Head of caudate nucleus (tissue), 42 donors: ENCODE data around the gene CAMK1D.

Experiments
- DNase-seq, 42 donors: peaks; one replicate each; pipeline versions ENCODE4 v3.0.0 to v3.0.0-alpha.2; 2020 to 2021; ENCODE audit warnings: mixed read lengths in 7 of 42
- intact Hi-C: fragments of 100-400 bp; cut with DNase I; formaldehyde crosslinking; loops from one replicate; pipeline ENCODE4 v1.15.0; 2022

The CAMK1D gene

DNA sequence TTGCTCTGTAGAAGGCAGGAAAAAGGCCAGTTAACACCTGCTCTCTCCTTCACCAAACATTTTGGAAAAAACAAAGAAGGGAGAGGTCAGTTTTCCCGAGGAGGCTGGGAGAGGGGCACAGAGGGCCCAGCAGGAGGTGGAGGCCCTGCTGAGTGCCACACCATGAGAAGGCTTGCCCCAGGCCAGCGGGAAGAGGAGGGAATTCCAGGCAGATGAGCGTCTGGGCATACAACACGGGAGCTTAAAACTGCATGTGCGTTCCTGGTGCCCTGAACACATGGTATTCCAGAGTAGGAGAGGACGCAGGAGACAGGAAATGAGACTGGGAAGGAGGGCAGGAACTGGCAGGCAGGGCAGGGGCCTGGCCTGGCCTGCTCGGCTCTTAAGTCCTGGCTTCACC, 469.7 kb downstream of the CAMK1D start:
- intact Hi-C loops = no loop called here
- no peak for DNase-seq

DNA sequence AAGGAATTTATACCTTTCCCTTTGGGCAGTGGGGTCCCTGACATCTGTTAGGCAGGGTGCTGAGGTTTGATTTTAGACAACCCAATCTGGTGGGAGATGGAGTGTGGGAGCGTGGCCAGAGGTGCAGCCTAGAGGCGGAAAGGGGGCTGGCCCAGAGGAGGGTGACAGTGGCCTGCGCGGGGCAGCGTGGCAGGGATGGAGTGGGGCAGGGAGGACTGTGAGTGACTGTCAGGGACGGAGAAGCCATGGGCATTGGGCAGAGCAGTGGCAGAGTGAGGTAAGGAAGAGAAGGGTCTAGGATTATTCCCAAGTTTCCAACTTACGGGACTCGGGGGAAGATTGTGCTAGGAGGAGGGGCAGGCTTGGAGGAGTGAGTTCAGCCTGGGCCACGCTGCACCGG, 470.3 kb downstream of the CAMK1D start:
- intact Hi-C loops = no loop called here
- no peak for DNase-seq

DNA sequence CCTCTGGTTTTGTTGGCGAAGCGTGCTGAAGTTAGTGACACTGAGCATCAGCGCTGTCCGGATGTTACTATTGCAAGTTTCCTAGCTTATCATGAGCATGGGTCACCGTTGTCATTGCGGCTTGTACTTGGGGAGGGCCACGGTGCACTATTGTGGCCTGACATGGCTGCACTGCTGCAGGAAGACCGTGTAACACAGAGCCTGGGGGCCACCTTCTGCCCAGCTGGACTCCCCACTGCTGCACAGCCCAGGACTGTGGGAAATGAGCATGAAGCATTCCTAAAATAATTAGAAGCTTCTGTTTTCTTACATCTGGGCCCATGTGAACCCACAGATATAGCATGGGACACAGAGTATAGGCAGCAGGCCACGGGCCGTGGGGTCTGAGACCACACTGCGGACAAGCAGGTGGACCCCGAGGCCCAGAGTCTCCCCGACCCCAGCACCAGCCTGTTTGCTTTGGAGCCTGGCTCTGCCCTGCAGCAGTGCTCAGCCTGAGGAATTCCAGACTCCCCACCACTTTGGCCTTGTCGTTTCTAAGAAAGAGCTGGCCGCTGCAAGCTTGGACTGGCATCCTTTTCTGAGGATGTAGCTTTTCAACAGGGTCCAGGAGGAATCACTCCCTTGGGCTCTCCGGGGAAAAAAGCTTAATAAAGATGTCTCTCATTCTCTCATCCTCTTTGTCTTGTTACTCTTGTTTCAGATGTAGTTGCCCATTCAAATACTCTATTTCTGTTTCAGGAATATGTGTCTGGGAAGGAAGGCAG, 473.0 kb downstream of the CAMK1D start:
- intact Hi-C loops = no loop called here
- DNase-seq = no peak

DNA sequence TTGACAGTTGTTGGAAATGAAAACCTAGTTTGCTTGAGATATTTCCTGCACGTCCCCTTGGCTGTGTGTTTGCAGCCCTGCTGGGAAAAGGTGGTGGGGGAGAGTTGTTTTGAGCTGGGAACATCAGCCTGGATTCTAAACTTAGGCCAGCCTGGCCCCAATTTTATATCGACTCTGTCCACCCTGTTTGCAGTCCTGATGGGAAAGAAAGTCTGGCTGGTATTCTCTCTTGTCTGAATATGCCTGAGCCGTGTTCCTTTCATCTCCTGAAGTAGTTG, 473.5 kb downstream of the CAMK1D start:
- intact Hi-C loops = no loop called here
- peak in 1 of 42 donors; percentile 16 for DNase-seq

DNA sequence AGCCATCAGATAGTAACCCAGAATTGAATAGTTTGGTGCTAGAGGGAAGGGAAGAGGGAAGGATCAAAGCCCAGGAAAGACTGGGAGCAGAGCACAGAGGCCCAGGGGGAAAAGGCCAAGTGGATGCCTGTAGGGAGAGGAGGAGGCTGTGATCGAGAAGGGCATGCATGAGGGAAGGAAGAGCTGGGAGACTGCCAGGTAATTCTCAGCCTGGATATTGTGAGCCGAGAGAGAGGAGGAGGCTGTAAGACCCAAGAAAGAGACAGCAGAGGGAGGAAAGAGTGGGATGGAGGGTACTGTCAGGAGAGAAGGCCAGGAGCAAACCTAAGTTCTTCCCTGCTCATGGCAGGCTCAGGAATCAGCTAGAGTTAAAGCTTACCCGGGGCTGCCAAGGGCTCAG, 474.0 kb downstream of the CAMK1D start:
- peak in 19 of 42 donors; percentile 14 to 72 (median 40) for DNase-seq
- intact Hi-C loops = no loop called here

DNA sequence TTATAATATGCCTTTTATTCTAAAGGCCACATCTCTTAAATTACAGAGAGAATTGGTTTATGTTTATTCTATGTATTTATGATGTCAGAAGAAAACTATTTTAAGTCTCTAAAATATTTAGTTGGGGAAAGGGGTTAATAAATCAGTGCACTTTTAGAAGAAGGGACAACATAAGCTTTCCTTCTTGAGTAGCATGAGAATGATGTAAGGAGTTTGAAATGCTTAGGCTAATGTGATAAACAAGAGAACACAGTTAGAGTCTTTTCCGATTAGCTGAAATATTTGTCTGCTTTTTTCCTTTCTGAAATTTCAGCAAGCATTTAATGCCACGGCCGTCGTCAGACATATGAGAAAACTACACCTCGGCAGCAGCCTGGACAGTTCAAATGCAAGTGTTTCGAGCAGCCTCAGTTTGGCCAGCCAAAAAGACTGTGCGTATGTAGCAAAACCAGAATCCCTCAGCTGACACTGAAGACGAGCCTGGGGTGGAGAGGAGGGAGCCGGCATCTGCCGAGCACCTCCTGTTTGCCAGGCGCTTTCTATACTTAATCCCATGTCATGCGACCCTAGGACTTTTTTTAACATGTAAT, 476.0 kb downstream of the CAMK1D start:
- intact Hi-C loops = no loop called here
- DNase-seq = no peak

DNA sequence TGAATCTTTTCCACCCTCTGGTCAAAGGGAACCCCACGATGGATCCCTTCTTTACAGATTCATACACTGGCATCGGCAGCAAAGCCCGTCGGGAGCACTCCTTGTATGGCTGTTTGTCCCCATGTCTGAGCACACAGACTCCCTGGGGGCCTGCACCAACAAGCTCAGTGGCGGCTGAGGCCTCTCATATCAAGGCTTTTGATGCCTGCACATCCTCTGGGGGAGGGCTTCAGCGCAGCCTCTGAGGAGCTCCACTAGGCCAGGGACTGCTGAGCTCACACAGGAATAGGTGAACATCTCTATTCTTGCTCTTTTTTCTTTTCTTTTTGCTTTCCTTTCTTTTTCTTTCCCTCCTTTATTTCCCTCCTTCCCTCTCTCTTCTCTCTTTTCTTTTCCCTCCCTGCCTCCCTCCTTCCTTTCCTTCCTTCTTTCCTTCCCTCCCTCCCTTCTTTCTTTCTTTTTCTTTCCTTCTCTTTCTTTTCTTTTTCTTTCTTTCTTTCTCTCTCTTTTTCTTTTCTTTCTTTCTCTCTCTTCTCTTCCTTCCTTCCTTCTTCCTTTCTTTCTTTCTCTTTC, 477.5 kb downstream of the CAMK1D start:
- no peak for DNase-seq
- intact Hi-C loops = no loop called here

DNA sequence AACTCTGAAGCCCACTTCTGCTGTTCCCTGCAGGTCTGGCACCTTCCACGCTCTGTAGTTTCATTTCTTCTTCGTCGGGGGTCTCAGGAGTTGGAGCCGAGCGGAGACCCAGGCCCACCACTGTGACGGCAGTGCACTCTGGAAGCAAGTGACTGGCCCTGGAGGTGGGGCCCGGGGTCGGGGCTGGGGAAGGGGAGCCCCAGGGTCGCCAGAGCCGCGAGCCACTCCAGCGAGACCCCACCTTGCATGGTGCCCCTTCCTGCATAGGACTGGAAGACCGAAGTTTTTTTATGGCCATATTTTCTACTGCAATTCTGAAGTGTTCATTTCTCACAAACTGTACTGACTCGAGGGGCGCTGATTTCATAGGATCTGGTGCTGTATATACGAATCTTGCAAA, 479.4 kb downstream of the CAMK1D start:
- DNase-seq = no peak
- intact Hi-C loops = no loop called here

DNA sequence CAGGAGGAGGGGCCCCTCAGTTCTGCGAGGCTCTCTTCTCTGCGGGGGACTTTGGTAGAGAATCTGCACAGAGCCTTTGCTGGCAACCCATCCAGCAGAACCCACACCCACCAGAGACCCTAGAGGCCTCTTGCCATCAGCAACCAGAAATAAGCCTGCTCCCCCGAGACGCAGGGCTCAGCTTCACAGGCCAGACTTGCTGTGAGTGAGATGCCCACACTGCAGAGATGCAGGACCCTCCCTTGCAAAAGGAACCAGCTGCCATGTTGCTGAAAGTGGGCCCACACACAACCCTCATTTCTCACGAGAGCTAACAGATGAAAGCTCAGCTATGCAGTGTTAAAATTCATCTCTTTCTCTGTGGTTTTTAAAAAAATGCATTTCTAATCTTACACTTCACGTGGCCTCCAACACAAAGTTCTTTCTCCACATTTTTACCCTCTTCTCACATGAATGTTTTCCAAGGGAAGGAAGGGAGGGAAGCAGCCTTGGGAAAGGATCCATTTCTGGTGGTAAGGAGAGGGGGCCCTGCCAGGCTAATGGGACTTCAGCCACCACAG, 480.6 kb downstream of the CAMK1D start:
- DNase-seq = no peak
- intact Hi-C loops = no loop called here

DNA sequence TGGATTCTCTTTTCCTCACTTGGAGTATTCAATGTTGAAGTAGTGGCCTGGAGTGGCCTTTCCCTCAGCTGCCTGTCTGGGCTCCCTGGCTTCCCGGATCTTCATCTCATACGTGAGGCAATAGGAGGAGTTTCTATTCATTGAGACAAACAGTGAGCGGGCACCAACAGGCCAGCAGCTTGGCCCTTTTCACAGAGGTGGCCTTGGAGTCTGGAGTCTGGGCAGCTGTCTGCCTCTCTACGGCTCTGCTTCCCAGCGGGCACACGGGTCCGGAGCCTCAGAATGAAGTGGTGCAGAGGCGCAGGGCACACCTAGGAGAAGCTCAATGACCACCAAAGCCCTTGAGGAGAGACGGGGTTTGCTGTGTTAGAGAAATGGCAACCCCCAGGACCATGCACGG, 482.7 kb downstream of the CAMK1D start:
- DNase-seq = no peak
- intact Hi-C loops = no loop called here

DNA sequence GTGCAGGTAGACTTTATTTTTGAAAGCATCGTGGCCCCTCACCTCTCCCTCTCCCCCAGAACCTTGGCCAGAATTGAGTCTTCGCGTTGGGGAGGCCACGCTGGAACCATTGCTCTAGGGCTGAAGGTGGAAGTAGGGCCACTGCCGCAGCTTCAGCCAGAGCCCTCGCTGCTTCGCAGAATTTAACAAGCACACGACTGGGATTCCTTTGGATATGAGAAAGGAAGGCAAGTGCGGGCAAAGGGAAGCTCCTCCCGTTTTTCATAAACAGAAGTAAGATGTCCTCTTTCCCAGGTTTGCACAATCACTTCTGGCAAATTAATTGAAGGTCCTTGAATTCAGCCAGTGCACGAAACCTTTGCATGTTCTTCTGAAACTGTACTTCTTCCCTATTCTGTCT, 484.1 kb downstream of the CAMK1D start:
- intact Hi-C loops = no loop called here
- no peak for DNase-seq

DNA sequence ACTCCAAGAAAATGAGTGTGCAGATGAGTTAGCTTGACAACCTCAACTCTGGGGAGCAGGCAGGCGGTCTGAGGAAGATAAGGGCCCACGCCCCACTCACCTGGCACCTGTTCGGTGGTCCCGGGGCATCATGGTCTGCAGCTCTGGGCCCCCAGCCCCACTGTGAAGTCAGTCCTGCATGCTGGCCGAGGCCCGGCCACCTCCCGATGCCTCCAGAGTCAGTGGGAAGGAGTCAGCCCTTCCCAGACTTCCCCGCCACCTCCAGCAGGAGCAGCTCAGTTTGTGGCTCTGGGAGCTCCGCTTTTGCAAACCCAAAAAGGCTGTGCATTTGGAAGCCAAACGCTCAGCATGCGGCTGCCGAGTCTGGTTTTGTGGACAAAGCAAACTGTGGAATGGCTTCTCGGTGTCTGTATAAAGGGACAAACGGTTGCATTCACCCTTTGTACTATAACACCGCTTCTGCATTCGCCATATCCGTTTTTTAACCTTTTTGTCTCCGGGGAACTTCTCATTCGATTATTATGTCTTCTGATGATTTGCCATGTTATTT, 484.8 kb downstream of the CAMK1D start:
- peak in 1 of 42 donors; percentile 22 for DNase-seq
- intact Hi-C loops = no loop called here

DNA sequence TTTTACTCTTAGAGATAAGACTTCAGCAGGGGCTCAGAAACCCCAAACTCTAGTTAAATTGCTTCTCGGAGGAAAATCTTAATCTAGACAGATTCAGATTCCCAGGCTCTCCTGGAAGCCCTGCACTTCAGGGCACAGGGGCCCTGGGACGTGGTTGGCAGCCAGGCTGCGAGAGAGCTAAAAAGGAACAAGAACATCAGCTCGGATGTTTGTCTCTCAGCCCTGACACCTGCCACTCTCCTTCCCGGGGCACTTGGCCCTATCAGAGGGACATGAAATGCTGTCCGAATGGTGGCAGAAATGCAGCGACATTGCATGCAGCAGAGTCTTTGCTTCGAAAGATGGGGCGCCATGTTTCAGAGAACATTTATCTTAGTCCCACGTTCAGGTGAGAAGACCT, 485.4 kb downstream of the CAMK1D start:
- intact Hi-C loops = no loop called here
- DNase-seq = peak in 1 of 42 donors; percentile 7

DNA sequence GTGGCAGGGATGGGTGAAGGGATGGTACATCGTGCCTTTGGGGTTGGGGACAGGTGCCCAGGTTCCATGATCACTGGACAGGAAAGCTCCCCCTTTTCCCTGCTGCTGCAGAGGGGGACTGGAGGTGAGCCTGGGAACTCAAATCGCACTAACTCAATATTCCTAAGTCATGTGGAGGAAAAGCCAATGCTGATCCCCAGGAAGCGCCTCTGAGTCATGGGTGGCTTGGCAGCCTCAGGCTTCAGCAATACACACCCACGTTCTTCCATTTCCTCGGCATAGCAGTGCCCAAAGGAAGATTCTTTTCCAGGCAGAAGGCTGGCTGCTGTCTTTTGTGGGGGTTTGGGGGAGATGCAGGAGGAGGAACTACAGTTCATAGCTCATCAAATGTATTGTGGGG, 486.4 kb downstream of the CAMK1D start:
- DNase-seq = peak in 32 of 42 donors; percentile 14 to 68 (median 40)
- intact Hi-C loops = no loop called here

DNA sequence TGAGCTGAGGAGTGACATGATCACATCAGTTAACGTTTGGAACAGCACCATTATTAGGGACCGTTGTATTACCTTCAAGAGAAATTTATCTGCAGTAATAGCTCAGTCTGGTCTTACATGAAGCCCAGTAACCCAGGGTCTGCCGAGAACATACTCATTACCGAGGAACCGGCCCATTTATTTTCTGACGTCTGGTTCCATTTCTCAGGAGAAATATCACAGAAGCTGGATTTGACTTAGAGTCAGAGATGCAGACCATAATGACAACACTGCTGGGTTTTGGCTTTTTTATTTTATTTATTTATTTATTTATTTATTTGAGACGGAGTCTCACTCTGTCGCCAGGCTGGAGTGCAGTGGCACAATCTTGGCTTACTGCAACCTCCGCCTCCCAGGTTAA, 489.0 kb downstream of the CAMK1D start:
- DNase-seq = no peak

DNA sequence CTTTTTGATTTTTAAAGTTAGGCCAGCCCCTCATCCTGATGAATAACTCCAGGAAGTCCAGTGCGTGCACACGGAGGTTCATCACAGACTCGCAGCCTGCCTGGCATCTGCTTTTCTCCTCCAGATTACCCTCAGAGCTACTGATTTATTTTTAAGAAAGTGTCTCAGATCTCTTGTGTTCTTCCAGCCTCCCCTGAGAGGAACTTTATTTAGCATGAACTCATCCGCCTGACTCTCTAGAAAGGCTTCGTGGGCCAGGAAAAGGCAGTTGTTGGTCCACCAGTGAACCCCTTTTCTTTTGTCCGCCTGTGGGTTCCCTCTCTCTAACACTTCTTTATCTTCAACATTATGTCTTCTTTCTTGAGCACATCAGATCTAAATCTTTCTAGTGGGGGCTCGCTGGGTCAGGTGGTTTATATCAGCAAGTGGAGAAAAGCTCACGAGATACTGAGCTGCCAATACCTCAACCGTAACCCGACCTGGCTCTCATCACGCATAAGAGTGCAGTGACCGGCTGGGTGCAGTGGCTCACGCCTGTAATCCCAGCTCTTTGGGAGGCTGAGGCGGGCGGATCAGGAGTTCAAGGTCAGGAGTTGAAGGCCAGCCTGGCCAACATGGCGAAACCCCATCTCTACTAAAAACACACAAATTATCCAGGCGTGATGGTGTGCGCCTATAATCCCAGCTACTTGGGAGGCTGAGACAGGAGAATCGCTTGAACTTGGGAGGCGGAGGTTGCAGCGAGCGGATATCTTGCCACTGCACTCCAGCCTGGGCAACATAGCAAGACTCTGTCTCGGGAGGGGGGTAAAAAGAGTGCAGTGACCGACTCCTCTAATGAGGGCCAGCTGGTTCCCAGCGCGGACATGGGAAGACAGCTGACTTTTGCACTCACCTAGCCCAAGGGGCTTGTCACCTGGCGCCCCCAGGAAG, 489.9 kb downstream of the CAMK1D start:
- peak in 3 of 42 donors; percentile 4 to 37 (median 17) for DNase-seq
- intact Hi-C loops = no loop called here

More for the DNA sequence above, 489.0 kb downstream of the CAMK1D start:
- intact Hi-C loops = no loop called here

DNA sequence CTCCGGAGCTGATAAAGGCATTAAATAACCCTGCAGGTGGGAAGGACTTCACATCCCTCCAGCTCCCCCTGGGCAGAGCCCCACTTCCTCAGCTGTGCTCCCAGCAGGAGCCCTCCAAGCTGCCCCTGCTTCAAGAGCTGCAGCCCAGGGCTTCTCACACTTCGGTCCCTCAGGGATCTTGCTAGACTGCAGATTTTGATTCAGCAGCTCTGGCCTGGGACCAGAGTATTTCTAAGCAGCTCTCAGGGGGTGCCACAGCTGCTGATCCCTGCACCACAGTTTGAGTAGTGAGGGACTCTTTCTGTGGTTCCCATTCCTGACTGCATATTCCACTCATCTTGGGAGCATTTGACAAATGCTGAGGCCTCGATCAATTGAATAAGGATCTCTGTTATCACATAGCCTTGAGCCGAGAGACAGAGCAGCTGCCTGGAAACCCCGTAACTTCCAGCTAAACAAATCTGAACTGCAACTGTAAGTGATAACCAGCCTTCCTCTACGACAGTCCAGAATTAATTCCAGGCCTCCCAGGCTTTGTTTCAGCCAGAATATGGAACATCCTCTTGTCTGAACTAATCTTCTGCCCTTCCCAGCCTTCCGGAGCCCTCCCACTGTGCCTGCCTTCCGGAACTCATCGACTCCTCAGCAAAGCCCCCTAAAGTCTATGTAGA, 490.7 kb downstream of the CAMK1D start:
- DNase-seq = peak in 4 of 42 donors; percentile 7 to 28 (median 16)
- intact Hi-C loops = no loop called here

DNA sequence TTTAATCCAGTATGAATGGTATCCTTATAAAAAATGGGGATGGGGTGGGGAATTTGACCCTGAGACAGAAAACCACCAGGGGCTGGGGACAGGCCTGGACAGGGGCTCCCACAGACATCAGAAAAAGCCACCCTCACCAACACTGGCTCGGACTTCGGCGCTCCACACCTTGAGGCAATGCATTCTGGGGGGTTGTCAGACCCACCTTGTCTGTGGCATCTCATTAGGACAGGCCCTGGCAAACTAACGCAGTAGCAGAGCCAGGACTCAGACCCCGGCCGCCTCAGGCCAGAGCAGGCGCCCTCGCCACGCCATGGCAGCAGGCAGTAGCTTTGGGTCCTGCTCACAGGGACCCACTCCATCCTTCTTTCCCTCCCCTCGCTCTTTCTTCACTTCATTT, 492.1 kb downstream of the CAMK1D start:
- intact Hi-C loops = no loop called here
- peak in 4 of 42 donors; percentile 3 to 40 (median 12) for DNase-seq

DNA sequence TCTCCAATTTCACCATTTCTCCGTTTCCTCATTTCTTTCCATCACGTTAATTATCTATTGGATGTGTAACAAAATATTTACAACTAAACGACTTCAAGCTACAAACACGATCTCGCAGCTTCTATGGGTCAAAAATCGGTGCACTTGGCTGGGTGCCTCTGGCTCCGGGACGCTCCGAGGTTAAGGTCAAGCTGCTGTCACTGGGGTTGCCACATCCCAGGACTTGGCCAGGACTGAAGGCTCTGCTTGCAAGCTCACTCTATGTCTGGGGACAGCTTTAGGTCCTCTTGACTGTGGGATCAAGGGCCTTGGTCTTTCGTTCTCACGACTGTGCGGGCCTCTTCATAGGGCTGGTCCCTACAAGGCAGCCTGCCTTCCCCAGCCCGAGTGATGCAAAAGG, 492.5 kb downstream of the CAMK1D start:
- DNase-seq = peak in 4 of 42 donors; percentile 7 to 40 (median 17)
- intact Hi-C loops = no loop called here
